Lung (tissue), 12 donors: Measurements from ENCODE around the gene IER3. TPM values are rescaled to one million over a fixed set of nuclear protein-coding genes. Genes with fewer than 3 reads are reported as not detected.
A peak's percentile ranks its signal among the peaks of the same experiment; 100 is the strongest.

ENCODE experiments used
- ATAC-seq: fragments of 200-7000 bp; cut with Tn5 transposase; one replicate; pipeline ENCODE4 v1.9.1; 2020; ENCODE audit warnings: moderate number of reproducible peaks; ENCODE audit not compliant: insufficient read depth, low FRiP score
- DNase-seq, 3 donors: peaks; one replicate each; pipeline ENCODE4 v3.0.0-alpha.2; 2013 to 2017
- H3K27ac ChIP-seq, 2 donors: one replicate each; pipeline ENCODE4 v1.5.1; 2013; ENCODE audit warnings: mild to moderate bottlenecking in 2 of 2, moderate library complexity in 2 of 2, control low read depth in 1 of 2, inconsistent platforms in 1 of 2, low read depth in 1 of 2, low read length in 1 of 2
- H3K27me3 ChIP-seq, 3 donors: one replicate each; pipeline ENCODE4 v1.5.1; 2013; ENCODE audit warnings: low read length in 2 of 3; ENCODE audit not compliant: control insufficient read depth in 3 of 3, insufficient read depth in 3 of 3
- H3K36me3 ChIP-seq, 4 donors: one replicate each; pipeline ENCODE4 v1.5.1; 2013; ENCODE audit warnings: low read length in 4 of 4, mild to moderate bottlenecking in 1 of 4, moderate library complexity in 1 of 4; ENCODE audit not compliant: control insufficient read depth in 4 of 4, insufficient read depth in 4 of 4
- H3K4me1 ChIP-seq, 5 donors: one replicate each; pipeline ENCODE4 v1.5.1; 2013; ENCODE audit warnings: low read length in 5 of 5, mild to moderate bottlenecking in 2 of 5, moderate library complexity in 1 of 5; ENCODE audit not compliant: control insufficient read depth in 5 of 5, insufficient read depth in 5 of 5
- H3K4me3 ChIP-seq: one replicate; pipeline ENCODE4 v1.5.1; 2013; ENCODE audit warnings: mild to moderate bottlenecking, control low read depth, moderate library complexity
- H3K9ac ChIP-seq, 2 donors: one replicate each; pipeline ENCODE4 v1.5.1; 2013; ENCODE audit warnings: low read length in 2 of 2, control low read depth in 1 of 2; ENCODE audit not compliant: insufficient read depth in 1 of 2
- H3K9me3 ChIP-seq, 4 donors: one replicate each; pipeline ENCODE4 v1.5.1; 2013; ENCODE audit warnings: low read length in 3 of 4, mild to moderate bottlenecking in 1 of 4, moderate library complexity in 1 of 4; ENCODE audit not compliant: control insufficient read depth in 4 of 4, insufficient read depth in 3 of 4
- CTCF ChIP-seq: IDR thresholded peaks from 2 replicates; pipeline ENCODE4 v1.5.1; 2012; ENCODE audit warnings: mild to moderate bottlenecking; ENCODE audit errors: control extremely low read depth, extremely low read depth
- WGBS, 2 donors: extraction: QIAGEN DNeasy Blood & Tissue Kit; methylation state at CpG; one replicate each; pipeline ENCODE4 v1.1.7; 2013; 5-methylcytosine and 5-hydroxymethylcytosine counted together
- polyA plus RNA-seq, 2 donors: library from polyadenylated mRNA; stranded (reverse); fragments of 200-250 nt; gene quantifications; one replicate each; pipeline ENCODE4 v1.2.1, GENCODE V29; 2013
- total RNA-seq, 2 donors: library from RNA; depleted of rRNA in 1 of 2; stranded (reverse); fragments of >200 nt in 1 of 2; gene quantifications; one replicate each; pipeline ENCODE4 v1.2.1, GENCODE V29; 2014 to 2021
- donor health status: control.
- donor health status: control.
- donor health status: Bipolar disorder and iron deficiency.
- donor health status: healthy.
- donor health status: DM: yes; HTN: yes; CAD: no.

IER3 gene
- total and polyA plus RNA-seq, 4 donors, result 16.7 to 302 (median 67.6) TPM

GRCh38 chr6:30749554-30750378 is 5.4 kb upstream of the IER3 start:
- H3K9ac ChIP-seq, result no peak overlapping the region
- H3K4me3 ChIP-seq, result no peak overlapping the region
- no peaks in the 10 kb centered on the region for H3K36me3 ChIP-seq
- WGBS, 2 donors, result 86 to 92% methylated on average over 12 of the region's 12 CpGs
- DNase-seq (no peak), ATAC-seq (no peak)
- H3K27me3 ChIP-seq, result no peaks in the 10 kb centered on the region
- no peaks in the 10 kb centered on the region for H3K9me3 ChIP-seq
- H3K4me1 ChIP-seq, result peaks cover 2 to 16% (median 12%) of the 10 kb centered on the region in 5 donors
- peak overlapping the region in 1 of 2 donors; percentile 53 for H3K27ac ChIP-seq
- TF ChIP-seq CTCF, result no peak

- peak overlapping the region in 1 of 2 donors; percentile 58 for H3K27ac ChIP-seq
- H3K4me1 ChIP-seq, result peaks cover 5 to 20% (median 12%) of the 10 kb centered on the region in 5 donors
- no peaks in the 10 kb centered on the region for H3K36me3 ChIP-seq
- H3K4me3 ChIP-seq, result no peak overlapping the region
- no peaks in the 10 kb centered on the region for H3K9me3 ChIP-seq
- 79 to 80% methylated on average over 8 of the region's 8 CpGs for WGBS, 2 donors
- H3K27me3 ChIP-seq, result no peaks in the 10 kb centered on the region
- H3K9ac ChIP-seq, result no peak overlapping the region
- TF ChIP-seq CTCF, result no peak
- no peak for DNase-seq
- ATAC-seq, result no peak
Measured at GRCh38 chr6:30748851-30749540, 4.6 kb upstream of the IER3 start.

GRCh38 chr6:30747902-30748769 is 3.8 kb upstream of the IER3 start:
- H3K4me1 ChIP-seq, result peaks cover 7 to 29% (median 12%) of the 10 kb centered on the region in 5 donors
- no peaks in the 10 kb centered on the region for H3K27me3 ChIP-seq
- ATAC-seq (no peak), DNase-seq (no peak)
- no peak overlapping the region for H3K9ac ChIP-seq
- peak overlapping the region in 1 of 2 donors; percentile 58 for H3K27ac ChIP-seq
- no peak for TF ChIP-seq CTCF
- no peak overlapping the region for H3K4me3 ChIP-seq
- 65 to 69% methylated on average over 6 of the region's 6 CpGs for WGBS, 2 donors
- H3K36me3 ChIP-seq, result no peaks in the 10 kb centered on the region
- no peaks in the 10 kb centered on the region for H3K9me3 ChIP-seq
